GM12878 (cell line): ENCODE measurements around the gene HMGCR. TPM values are rescaled to one million over a fixed set of nuclear protein-coding genes. Genes with fewer than 3 reads are reported as not detected.

Experiments
- ATAC-seq: fragments of 200-7000 bp; cut with Tn5 transposase; 3 replicates; pipeline ENCODE4 v1.9.1; 2020; ENCODE audit warnings: mild to moderate bottlenecking, moderate library complexity
- BruUV-seq: library from RNA; stranded (reverse); fragments of 400-500 nt; replicated peaks from 2 replicates; lab custom pipeline; 2021; lab: Mats Ljungman, UMichigan
- CTCF ChIA-PET: fragments of 300-600 bp; sonication (Branson Sonifier 250); formaldehyde crosslinking; extraction: SDS; loops from one replicate; lab custom pipeline; 2021; ENCODE audit warnings: inconsistent platforms; lab: Yijun Ruan, JAX
- POLR2A ChIA-PET: fragments of 350-600 bp; formaldehyde crosslinking; extraction: SDS; loops from one replicate; lab custom pipeline; 2021; ENCODE audit warnings: inconsistent platforms; lab: Charles Lee
- RAD21 ChIA-PET: fragments of 300-600 bp; sonication (Branson Sonifier 250); formaldehyde crosslinking; loops from one replicate; lab custom pipeline; 2023; ENCODE audit warnings: antibody characterized with exemption; ENCODE audit not compliant: unreplicated experiment; lab: Charles Lee
- SMC1A ChIA-PET: fragments of 300-600 bp; sonication (Branson Sonifier 250); formaldehyde crosslinking; loops from one replicate; lab custom pipeline; 2023; ENCODE audit not compliant: unreplicated experiment, uncharacterized antibody; lab: Charles Lee
- DNase-seq: peaks from one replicate; pipeline ENCODE4 v3.0.0-alpha.2; 2011; ENCODE audit warnings: low read depth, low spot score
- FAIRE-seq: peaks from 3 replicates; lab custom pipeline; 2011; peaks lifted over from hg19 to GRCh38; lab: Jason Lieb, UNC
- H2AFZ ChIP-seq: 2 replicates; pipeline ENCODE4 v1.6.0; 2011; ENCODE audit warnings: low read depth, low read length, control low read depth; ENCODE audit not compliant: control insufficient read depth
- H3K27ac ChIP-seq: 2 replicates; pipeline ENCODE4 v1.5.1; 2011; ENCODE audit warnings: control low read depth; ENCODE audit not compliant: control insufficient read depth, insufficient read depth
- H3K27me3 ChIP-seq, 2 experiments: replicated peaks in 1 of 2; 2 replicates each; pipeline versions ENCODE4 v1.6.0 to v1.6.1; 2011; ENCODE audit warnings: low read length in 1 of 2; ENCODE audit not compliant: control insufficient read depth in 2 of 2, insufficient read depth in 2 of 2
- H3K36me3 ChIP-seq, 2 experiments: 2 replicates each; pipeline ENCODE4 v1.5.1; 2011; ENCODE audit warnings: low read length in 1 of 2; ENCODE audit not compliant: control insufficient read depth in 2 of 2, insufficient read depth in 2 of 2
- H3K4me1 ChIP-seq: 2 replicates; pipeline ENCODE4 v1.6.1; 2011; ENCODE audit warnings: mild to moderate bottlenecking, low read length, moderate library complexity, mixed read lengths; ENCODE audit not compliant: control insufficient read depth, insufficient read depth
- H3K4me2 ChIP-seq: 2 replicates; pipeline ENCODE4 v1.6.0; 2011; ENCODE audit warnings: control low read depth; ENCODE audit not compliant: control insufficient read depth, insufficient read depth
- H3K4me3 ChIP-seq: fragments of 200-600 bp; sonication (generic); 2 replicates; pipeline ENCODE4 v1.5.1; 2016
- H3K79me2 ChIP-seq: 2 replicates; pipeline ENCODE4 v1.6.0; 2011; ENCODE audit warnings: low read length; ENCODE audit not compliant: control insufficient read depth, insufficient read depth
- H3K9ac ChIP-seq: 2 replicates; pipeline ENCODE4 v1.8.0; 2011; ENCODE audit warnings: low read length, control low read depth, mixed read lengths; ENCODE audit not compliant: control insufficient read depth, insufficient read depth
- H3K9me3 ChIP-seq: replicated peaks from 3 replicates; pipeline ENCODE4 v1.5.1; 2011; ENCODE audit warnings: mild to moderate bottlenecking, low read length; ENCODE audit not compliant: control insufficient read depth, insufficient read depth
- H4K20me1 ChIP-seq: 2 replicates; pipeline ENCODE4 v1.6.0; 2011; ENCODE audit not compliant: control insufficient read depth, insufficient read depth
- BCLAF1 ChIP-seq: fragments of 450-650 bp; IDR thresholded peaks from 2 replicates; pipeline ENCODE4 v1.6.1; 2017; ENCODE audit warnings: antibody characterized with exemption, mild to moderate bottlenecking, moderate library complexity
- FOXM1 ChIP-seq: IDR thresholded peaks from 2 replicates; pipeline ENCODE4 v1.6.1; 2012; ENCODE audit warnings: low read depth, mild to moderate bottlenecking, inconsistent platforms, low read length, moderate library complexity
- JUND ChIP-seq: IDR thresholded peaks from 2 replicates; pipeline ENCODE4 v1.6.1; 2012; ENCODE audit warnings: low read depth, mild to moderate bottlenecking, low read length, improper control_type of control experiment, moderate library complexity
- MTA2 ChIP-seq: fragments of 450-650 bp; IDR thresholded peaks from 2 replicates; pipeline ENCODE4 v1.6.1; 2016; ENCODE audit warnings: low read depth, mild to moderate bottlenecking, moderate library complexity
- NFIC ChIP-seq: IDR thresholded peaks from 2 replicates; pipeline ENCODE4 v1.6.1; 2012; ENCODE audit warnings: low read depth, mild to moderate bottlenecking, inconsistent platforms, low read length, moderate library complexity
- NFYA ChIP-seq: IDR thresholded peaks from 2 replicates; pipeline ENCODE4 v1.6.1; 2011; ENCODE audit warnings: low read depth, mild to moderate bottlenecking, low read length, improper control_type of control experiment, borderline replicate concordance
- RELB ChIP-seq: fragments of 450-650 bp; IDR thresholded peaks from 2 replicates; pipeline ENCODE4 v1.6.1; 2017; ENCODE audit warnings: low read depth, mild to moderate bottlenecking, moderate library complexity
- STAT1 ChIP-seq: fragments of 450-650 bp; conservative IDR thresholded peaks from 2 replicates; pipeline ENCODE4 v1.6.1; 2014; ENCODE audit warnings: antibody characterized with exemption, mild to moderate bottlenecking
- TBL1XR1 ChIP-seq: IDR thresholded peaks from 2 replicates; pipeline ENCODE4 v1.6.1; 2012; ENCODE audit warnings: low read depth, low read length, improper control_type of control experiment
- WRNIP1 ChIP-seq: IDR thresholded peaks from 2 replicates; pipeline ENCODE4 v1.6.1; 2011; ENCODE audit warnings: low read depth, low read length, improper control_type of control experiment, borderline replicate concordance
- ZNF217 ChIP-seq: fragments of 450-650 bp; IDR thresholded peaks from 2 replicates; pipeline ENCODE4 v1.6.1; 2017; ENCODE audit warnings: antibody characterized with exemption, mild to moderate bottlenecking
- WGBS: methylation state at CpG from one replicate; pipeline ENCODE4 v1.1.6; 2016; ENCODE audit warnings: low lambda C conversion rate; ENCODE audit not compliant: insufficient replicate concordance, insufficient coverage; ENCODE audit errors: missing lambda C conversion rate; 5-methylcytosine and 5-hydroxymethylcytosine counted together
- in situ Hi-C: fragments of 300-500 bp; cut with MboI; formaldehyde crosslinking; loops from 9 replicates; pipeline ENCODE4 v1.14.3; 2018; ENCODE audit warnings: mixed read lengths
- intact Hi-C: fragments of 100-400 bp; cut with micrococcal nuclease; formaldehyde crosslinking; loops from one replicate; pipeline ENCODE4 v1.14.2; 2022; ENCODE audit not compliant: unreplicated experiment
- polyA plus RNA-seq, 11 experiments: library from polyadenylated mRNA; depleted of rRNA in 4 of 11; unstranded in 6 of 11; stranded (reverse) in 5 of 11; fragments of >200 nt; fragmentation: Nextera tagmentation in 4 of 11; fragmentation: Illumina TruSeq in 1 of 11; extraction: Ambion mirVana in 4 of 11; extraction: Trizol in 1 of 11; gene quantifications; 1 replicate in 1 of 11; 2 replicates in 10 of 11; pipeline versions ENCODE4 v1.2.1 to v1.2.3, GENCODE V29; 2011 to 2016; ENCODE audit warnings: inconsistent platforms in 2 of 11, missing spikeins in 2 of 11, low read depth in 1 of 11
- total RNA-seq, 4 experiments: library from RNA; depleted of rRNA in 3 of 4; stranded (reverse); fragments of >200 nt in 3 of 4; fragmentation: Illumina TruSeq in 1 of 4; extraction: Trizol in 1 of 4; gene quantifications; 2 replicates each; pipeline versions ENCODE4 v1.2.1 to v1.2.3, GENCODE V29; 2013 to 2021
- TF ChIP-seq, protein P1 (sequence below): fragments of 450-650 bp; IDR thresholded peaks from 2 replicates; pipeline ENCODE4 v1.6.1; 2018; ENCODE audit warnings: mild to moderate bottlenecking, low read depth, moderate library complexity; ENCODE audit not compliant: partially characterized antibody

Gene HMGCR
- total and polyA plus RNA-seq, 10 of the 15 experiments (the other 5 are each of a cell fraction or from before 2014, with no cell fraction given) = 30.8 to 119 (median 73.9) TPM

DNA sequence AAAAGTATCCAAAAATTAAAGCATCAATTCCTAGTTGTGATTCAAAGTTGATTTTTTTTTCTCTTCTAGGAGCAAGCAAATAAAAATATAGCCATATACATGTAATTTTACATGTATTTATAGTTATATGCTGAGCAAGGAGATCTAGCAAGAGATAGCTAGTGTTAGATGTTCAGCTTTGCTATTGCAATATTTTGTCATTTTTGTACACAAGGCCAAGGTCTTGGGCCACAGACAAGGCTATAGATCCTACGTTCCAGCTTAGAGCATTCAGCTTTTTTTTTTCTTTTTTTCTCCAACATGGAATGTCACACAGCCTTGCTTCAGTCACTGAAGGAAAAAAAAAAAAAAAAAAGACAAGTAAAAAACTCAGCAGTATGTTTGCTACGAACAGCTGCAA lies 36.8 kb downstream of the HMGCR start:
- no peaks in the 10 kb centered on the region for H3K9me3 ChIP-seq
- ATAC-seq (no peak), DNase-seq (no peak), FAIRE-seq (no peak)
- H3K27me3 ChIP-seq = no peaks in the 10 kb centered on the region
- ChIA-PET SMC1A (interaction anchor here (0.6 to 1.3 kb wide), 3 partner anchors 13 to 141 kb away, joined by 3 to 5 read pairs (median 3); no protein-coding TSS in a partner anchor), POLR2A (no interaction called here), RAD21 (interaction anchor here (1.1 to 1.2 kb wide), 2 partner anchors 137 to 307 kb away, joined by 3 read pairs; partner anchors contain the start of gene ANKRD31), CTCF (interaction anchor here (0.6 to 1.3 kb wide), 2 partner anchors 78 to 137 kb away, joined by 3 read pairs; partner anchors contain the start of gene ANKRD31)
- WGBS = 96% methylated on average over 2 of the region's 2 CpGs
- no peaks in the 10 kb centered on the region for H3K4me1 ChIP-seq
- H3K79me2 ChIP-seq = no peaks in the 10 kb centered on the region
- no TSS peak for BruUV-seq
- H3K9ac ChIP-seq = no peak overlapping the region
- intact Hi-C loops (no loop called here), in situ Hi-C loops (no loop called here)
- H3K36me3 ChIP-seq = peaks cover 3 to 13% of the 10 kb centered on the region in 2 experiments
- H3K27ac ChIP-seq = no peak overlapping the region
- no peak overlapping the region for H3K4me2 ChIP-seq
- no peaks in the 10 kb centered on the region for H4K20me1 ChIP-seq
- H3K4me3 ChIP-seq = no peak overlapping the region
- no peak overlapping the region for H2AFZ ChIP-seq
- TF ChIP-seq FOXM1 (no peak), BCLAF1 (no peak), STAT1 (no peak), WRNIP1 (no peak), NFYA (no peak), ZNF217 (no peak), JUND (no peak), RELB (no peak), MTA2 (no peak), TBL1XR1 (no peak), NFIC (no peak)
- TF ChIP-seq, protein P1, sequence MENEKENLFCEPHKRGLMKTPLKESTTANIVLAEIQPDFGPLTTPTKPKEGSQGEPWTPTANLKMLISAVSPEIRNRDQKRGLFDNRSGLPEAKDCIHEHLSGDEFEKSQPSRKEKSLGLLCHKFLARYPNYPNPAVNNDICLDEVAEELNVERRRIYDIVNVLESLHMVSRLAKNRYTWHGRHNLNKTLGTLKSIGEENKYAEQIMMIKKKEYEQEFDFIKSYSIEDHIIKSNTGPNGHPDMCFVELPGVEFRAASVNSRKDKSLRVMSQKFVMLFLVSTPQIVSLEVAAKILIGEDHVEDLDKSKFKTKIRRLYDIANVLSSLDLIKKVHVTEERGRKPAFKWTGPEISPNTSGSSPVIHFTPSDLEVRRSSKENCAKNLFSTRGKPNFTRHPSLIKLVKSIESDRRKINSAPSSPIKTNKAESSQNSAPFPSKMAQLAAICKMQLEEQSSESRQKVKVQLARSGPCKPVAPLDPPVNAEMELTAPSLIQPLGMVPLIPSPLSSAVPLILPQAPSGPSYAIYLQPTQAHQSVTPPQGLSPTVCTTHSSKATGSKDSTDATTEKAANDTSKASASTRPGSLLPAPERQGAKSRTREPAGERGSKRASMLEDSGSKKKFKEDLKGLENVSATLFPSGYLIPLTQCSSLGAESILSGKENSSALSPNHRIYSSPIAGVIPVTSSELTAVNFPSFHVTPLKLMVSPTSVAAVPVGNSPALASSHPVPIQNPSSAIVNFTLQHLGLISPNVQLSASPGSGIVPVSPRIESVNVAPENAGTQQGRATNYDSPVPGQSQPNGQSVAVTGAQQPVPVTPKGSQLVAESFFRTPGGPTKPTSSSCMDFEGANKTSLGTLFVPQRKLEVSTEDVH = no peak
